Measurements from ENCODE around the gene KYNU.
"Not testable (repeated sequence)": the region's sequence is repeated elsewhere in the genome, so short reads cannot be mapped to it uniquely, and the experiment has no call there.

The KYNU gene

DNA sequence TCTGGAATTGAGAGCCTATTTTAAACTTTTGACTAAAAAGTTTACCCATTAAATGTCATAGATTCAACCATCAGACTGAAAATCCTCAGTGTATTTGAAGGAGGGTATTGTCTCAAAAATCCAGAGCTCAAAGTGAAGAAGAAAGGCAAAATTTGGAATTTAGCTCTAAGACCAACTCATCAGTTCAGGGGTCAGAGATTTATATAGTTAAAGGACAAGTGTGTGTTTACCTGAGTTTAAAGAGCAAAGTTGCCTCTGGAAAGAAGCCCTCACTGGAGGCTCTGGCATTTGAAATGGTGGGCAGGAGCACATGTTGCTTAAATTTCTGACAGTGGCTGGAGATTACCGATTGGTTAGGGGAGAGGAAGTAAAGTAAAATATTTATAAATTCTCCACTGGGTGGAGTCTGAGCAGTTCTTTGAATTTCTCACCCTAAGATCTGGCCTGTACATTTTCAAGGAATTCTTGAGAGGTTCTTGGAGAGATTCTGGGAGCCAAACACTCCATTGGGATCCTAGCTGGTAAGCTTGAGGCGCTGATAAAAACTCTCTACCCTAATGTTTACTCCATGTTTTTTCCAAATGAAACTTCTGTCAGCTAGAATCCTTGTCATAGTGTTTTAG, at the start of gene KYNU:
Gene KYNU (plus strand): TSS at position 449 of the 623 bp plus-strand sequence. CDS start 7,704 bp downstream, outside the sequence.
- DNase-seq, result no peak

DNA sequence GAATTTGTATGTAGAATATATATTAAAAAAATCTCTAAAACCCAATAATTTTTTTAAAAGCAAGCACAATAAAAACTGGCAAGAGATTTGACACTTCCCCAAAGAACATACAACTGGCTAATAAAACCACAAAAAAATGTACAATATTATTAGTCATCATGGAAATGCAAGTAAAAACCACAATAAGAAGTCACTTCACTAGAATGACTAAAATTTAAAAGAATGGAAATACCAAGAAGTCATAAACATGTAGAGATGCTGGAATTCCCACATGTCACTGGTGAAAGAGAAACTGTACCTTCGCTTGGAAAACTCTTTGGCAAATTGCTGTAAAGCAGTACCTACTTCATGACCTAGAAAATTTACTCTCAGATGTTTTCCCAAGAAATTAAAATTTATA, 43.4 kb upstream of the KYNU start:
- DNase-seq, result peak; percentile 66

GRCh38 chr2:142840436-142840835, 37.0 kb upstream of the KYNU start:
- no peak for DNase-seq

DNA sequence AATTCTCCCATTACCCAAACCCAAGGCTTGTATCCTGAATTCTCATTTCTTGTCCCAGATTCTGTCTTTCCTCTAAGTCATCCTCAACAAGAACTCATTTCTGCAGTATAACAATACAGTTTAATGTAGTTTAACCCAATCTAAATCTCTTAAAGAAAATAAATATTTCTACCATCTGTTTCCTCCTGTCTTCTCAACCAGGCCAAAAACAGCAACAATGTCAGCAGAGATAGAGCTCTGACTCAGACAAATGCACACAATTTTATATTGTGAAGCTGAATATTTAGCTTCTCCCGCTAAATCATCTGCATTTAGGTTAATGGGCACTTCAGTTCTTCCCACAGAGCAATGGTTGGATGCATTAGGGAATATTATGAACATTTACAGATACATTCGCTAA, 35.7 kb upstream of the KYNU start:
- DNase-seq, result no peak

GRCh38 chr2:142842369-142842768, 35.1 kb upstream of the KYNU start:
- no peak for DNase-seq

DNA sequence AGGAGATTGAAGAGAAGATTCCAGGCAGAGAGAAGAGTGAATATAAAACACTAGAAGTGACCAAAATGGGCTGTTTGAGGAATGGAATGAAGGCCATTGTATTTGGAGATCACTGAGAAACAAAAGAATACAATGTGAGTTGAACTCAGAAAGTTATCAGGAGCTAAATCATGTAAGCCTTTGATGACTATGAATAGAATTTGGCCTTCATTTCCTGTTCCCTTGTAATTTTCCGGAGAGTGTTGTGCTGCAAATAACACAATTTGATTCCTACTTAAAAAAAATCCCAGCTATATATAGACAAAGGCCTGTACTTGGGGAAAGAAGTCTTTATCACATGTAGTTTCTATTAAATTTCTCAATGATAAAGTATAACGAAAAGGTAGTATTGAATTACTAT, 33.7 kb upstream of the KYNU start:
- DNase-seq, result no peak

- DNase-seq, result no peak
These were observed 29.3 kb upstream of the KYNU start for GRCh38 chr2:142848023-142848606.

DNA sequence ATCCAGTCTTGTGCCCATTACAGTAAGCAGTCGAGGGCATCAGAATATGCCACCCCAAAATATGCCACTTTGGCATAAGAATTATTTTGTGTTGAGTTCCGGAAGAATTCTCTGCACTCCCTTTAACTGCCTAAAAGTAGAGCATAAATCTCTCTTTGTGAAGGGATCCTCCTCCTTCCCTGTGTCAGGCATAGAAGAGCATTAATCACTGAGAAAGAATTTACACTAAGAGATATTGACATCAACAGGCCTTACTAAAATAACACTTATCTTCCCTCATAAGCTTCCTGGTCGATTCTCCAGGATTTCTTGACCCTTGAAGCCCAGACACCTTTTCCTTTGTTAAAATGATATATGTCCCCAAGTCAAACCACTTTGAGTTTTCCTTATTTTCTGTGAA, 27.6 kb upstream of the KYNU start:
- DNase-seq, result no peak

- no peak for DNase-seq
These were observed 23.6 kb upstream of the KYNU start for GRCh38 chr2:142853912-142854311.

GRCh38 chr2:142857256-142858164, 20.0 kb upstream of the KYNU start:
- peak; percentile 20 for DNase-seq

- DNase-seq, result no peak
These were observed 18.5 kb upstream of the KYNU start for GRCh38 chr2:142858961-142859360.

DNA sequence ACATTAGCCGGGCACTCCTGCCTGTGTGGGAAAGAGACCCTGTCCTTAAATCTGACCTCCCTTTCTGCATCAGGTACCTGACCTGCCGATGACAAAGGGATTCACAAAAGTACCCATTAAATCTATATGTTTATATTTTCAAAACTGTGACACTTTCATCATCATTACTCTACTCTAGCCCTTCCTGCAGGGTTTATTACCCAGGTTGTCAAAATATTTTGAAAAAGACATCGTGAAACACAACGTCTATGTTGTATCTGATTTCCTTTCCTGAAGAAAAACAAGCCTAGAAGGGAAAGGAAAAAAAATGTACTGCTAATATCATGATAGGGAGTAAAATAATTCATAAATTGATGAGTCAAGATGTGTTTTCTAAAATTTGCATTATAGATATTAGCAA, 15.2 kb upstream of the KYNU start:
- DNase-seq, result no peak

DNA sequence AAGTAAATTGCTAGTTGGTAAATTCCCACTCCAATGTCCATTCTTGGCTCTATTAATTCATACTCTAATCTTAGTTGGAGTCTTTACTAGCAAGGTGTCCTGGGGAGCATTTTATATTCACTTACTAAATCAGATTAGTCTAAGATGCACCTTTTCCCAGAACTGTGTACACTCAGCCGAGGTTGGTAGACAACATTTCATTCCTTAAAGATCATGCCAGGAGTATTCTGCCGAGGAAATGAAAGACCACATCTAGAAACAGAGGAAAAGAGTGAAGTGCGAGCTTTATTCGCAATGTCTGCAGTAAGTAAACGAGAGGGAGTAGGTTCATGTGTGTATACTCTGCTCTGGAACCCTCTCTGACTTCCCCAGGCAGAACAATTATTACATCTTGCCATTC, 14.6 kb upstream of the KYNU start:
- DNase-seq, result no peak

- DNase-seq, result no peak
These were observed 13.9 kb upstream of the KYNU start for GRCh38 chr2:142863485-142863961.

- DNase-seq, result not testable (repeated sequence)
These were observed 12.9 kb upstream of the KYNU start for GRCh38 chr2:142864605-142865004.

GRCh38 chr2:142865924-142866323, 11.5 kb upstream of the KYNU start:
- DNase-seq, result no peak

DNA sequence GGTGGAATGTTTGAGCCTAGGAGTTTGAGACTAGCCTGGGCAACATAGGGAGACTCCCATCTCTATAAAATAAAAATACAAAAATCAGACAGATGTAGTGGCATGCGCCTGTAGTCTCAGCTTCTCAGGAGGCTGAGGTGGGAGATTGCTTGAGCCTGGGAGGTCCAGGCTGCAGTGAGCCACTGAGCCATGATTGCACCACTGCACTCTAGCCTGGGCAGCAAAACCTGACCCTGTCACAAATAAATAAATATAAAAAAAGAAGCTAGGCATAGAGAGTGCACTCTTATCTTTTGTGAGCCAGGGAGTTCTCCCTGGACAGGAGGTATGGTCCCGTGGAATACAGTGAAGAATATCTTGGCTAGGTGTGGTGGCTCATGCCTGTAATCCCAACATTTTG, 11.0 kb upstream of the KYNU start:
- DNase-seq, result no peak

DNA sequence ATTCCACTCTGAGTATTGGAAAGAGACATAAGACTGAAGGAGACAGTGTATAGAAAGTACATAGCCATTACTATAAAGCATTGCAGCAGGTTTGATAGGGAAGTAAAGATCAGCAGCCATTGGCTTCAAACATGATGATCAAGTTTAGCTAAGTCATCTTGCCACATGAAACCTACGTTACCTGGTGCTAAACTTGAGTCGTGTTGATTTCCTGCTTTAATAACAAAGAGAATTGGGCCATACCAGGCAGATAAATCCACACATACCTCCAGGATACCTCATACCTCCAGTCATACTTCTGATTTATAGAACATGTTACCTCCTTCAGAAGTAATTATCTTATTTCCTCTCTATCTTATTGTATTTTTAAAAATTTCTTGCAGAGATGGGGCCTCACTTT, 10.3 kb upstream of the KYNU start:
- DNase-seq, result no peak

GRCh38 chr2:142868229-142868762, 9.2 kb upstream of the KYNU start:
- DNase-seq, result no peak

- not testable (repeated sequence) for DNase-seq
These were observed 8.4 kb upstream of the KYNU start for GRCh38 chr2:142869065-142869460.

DNA sequence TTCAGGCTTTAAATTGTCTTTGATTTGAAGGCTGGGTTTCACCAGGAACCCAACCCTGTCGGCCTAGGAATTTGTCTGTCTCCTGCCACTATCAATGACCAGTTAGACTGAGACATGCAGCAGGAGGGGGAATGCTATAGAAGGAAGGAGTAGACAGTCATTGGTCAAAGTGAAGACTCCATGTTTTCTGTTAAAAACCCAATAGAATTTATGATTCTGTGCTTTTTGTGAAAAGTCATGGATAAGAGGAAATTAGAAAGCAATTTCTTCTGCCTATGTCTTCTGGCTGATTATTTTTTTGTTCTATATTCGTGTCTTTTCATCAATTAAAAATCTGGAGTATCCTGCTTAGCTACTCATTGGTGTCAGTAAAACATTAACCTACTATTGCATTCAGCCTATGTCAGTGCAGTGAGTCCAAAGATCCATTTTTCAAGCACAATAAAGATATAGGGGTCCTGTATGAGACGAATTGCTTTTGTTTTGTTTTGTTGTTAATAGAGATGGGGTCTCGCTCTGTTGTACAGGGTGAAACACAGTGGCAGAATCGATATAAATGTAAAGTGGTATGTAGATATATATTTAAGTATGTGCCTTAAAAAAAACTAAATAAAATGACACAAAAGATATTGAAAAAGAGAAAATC, 7.9 kb upstream of the KYNU start:
- DNase-seq, result no peak

DNA sequence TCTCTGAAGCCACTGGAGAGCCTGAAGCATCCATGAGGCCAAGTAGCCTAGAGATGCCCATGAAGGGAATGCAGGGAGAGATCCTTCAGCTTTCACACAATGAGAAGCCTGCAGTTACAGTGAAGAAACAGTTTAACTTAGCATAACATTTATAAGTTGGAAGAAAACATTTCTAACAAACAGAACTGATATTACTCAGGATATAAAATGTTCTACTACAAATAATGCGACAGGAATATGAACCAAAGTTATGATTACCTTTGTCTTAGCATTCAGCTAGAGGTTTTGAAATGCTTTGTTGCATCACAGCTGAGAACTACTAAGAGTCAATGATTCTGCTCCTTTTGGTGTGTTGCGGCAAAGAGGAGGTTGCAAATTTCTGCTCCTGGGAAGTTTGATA, 6.9 kb upstream of the KYNU start:
- no peak for DNase-seq

GRCh38 chr2:142871396-142871795, 6.1 kb upstream of the KYNU start:
- no peak for DNase-seq
